M059J (cell line): Measurements from ENCODE around the gene GBGT1. TPM values are rescaled to one million over a fixed set of nuclear protein-coding genes. Genes with fewer than 3 reads are reported as not detected.

ENCODE experiments used
- DNase-seq: peaks from one replicate; pipeline ENCODE4 v3.0.0-alpha.2; 2012; ENCODE audit warnings: low read depth
- total RNA-seq: library from RNA; depleted of rRNA; stranded (reverse); fragments of >200 nt; shearing (Covaris generic); gene quantifications from 2 replicates; pipeline ENCODE4 v1.2.3, GENCODE V29; 2014

GBGT1 gene
- total RNA-seq, 1 experiment from 2014 or later, result 0.44 TPM

GRCh38 chr9:133125941-133126696 is 37.6 kb downstream of the GBGT1 start:
- DNase-seq, result peak; percentile 38

GRCh38 chr9:133124907-133125275 is 38.8 kb downstream of the GBGT1 start:
- DNase-seq, result no peak

GRCh38 chr9:133124123-133124906 is 39.4 kb downstream of the GBGT1 start:
- DNase-seq, result no peak

- peak; percentile 30 for DNase-seq
These were observed 40.6 kb downstream of the GBGT1 start for GRCh38 chr9:133122935-133123611.

GRCh38 chr9:133122605-133122934 is 41.1 kb downstream of the GBGT1 start:
- no peak for DNase-seq

- DNase-seq, result no peak
These were observed 41.7 kb downstream of the GBGT1 start for GRCh38 chr9:133121915-133122550.

GRCh38 chr9:133121198-133121914 is 42.4 kb downstream of the GBGT1 start, which contains the start of gene RALGDS:
Gene RALGDS (minus strand): TSS chr9:133121240. CDS start chr9:133121154, 86 bp downstream.
- DNase-seq, result peak; percentile 77

GRCh38 chr9:133120501-133121197 is 43.1 kb downstream of the GBGT1 start:
- no peak for DNase-seq

GRCh38 chr9:133119846-133120500 is 43.7 kb downstream of the GBGT1 start:
- DNase-seq, result no peak

GRCh38 chr9:133119103-133119845 is 44.4 kb downstream of the GBGT1 start:
- DNase-seq, result no peak

- no peak for DNase-seq
These were observed 45.1 kb downstream of the GBGT1 start for GRCh38 chr9:133118568-133118967.

- no peak for DNase-seq
These were observed 45.6 kb downstream of the GBGT1 start for GRCh38 chr9:133118179-133118520.

- peak; percentile 62 for DNase-seq
These were observed 46.2 kb downstream of the GBGT1 start for GRCh38 chr9:133117271-133118178.

GRCh38 chr9:133116346-133117231 is 47.1 kb downstream of the GBGT1 start:
- no peak for DNase-seq

- DNase-seq, result peak; percentile 65
These were observed 47.9 kb downstream of the GBGT1 start for GRCh38 chr9:133115604-133116345.

- no peak for DNase-seq
These were observed 48.7 kb downstream of the GBGT1 start for GRCh38 chr9:133114886-133115603.
